Lung (tissue), 12 donors: ENCODE results near the gene ACYP2. TPM values are rescaled to one million over a fixed set of nuclear protein-coding genes. Genes with fewer than 3 reads are reported as not detected.

ENCODE experiments used
- ATAC-seq: fragments of 200-7000 bp; cut with Tn5 transposase; one replicate; pipeline ENCODE4 v1.9.1; 2020; ENCODE audit warnings: moderate number of reproducible peaks; ENCODE audit not compliant: insufficient read depth, low FRiP score
- DNase-seq, 3 donors: peaks; one replicate each; pipeline ENCODE4 v3.0.0-alpha.2; 2013 to 2017
- H3K27ac ChIP-seq, 2 donors: one replicate each; pipeline ENCODE4 v1.5.1; 2013; ENCODE audit warnings: mild to moderate bottlenecking in 2 of 2, moderate library complexity in 2 of 2, control low read depth in 1 of 2, inconsistent platforms in 1 of 2, low read depth in 1 of 2, low read length in 1 of 2
- H3K27me3 ChIP-seq, 3 donors: one replicate each; pipeline ENCODE4 v1.5.1; 2013; ENCODE audit warnings: low read length in 2 of 3; ENCODE audit not compliant: control insufficient read depth in 3 of 3, insufficient read depth in 3 of 3
- H3K36me3 ChIP-seq, 4 donors: one replicate each; pipeline ENCODE4 v1.5.1; 2013; ENCODE audit warnings: low read length in 4 of 4, mild to moderate bottlenecking in 1 of 4, moderate library complexity in 1 of 4; ENCODE audit not compliant: control insufficient read depth in 4 of 4, insufficient read depth in 4 of 4
- H3K4me1 ChIP-seq, 5 donors: one replicate each; pipeline ENCODE4 v1.5.1; 2013; ENCODE audit warnings: low read length in 5 of 5, mild to moderate bottlenecking in 2 of 5, moderate library complexity in 1 of 5; ENCODE audit not compliant: control insufficient read depth in 5 of 5, insufficient read depth in 5 of 5
- H3K4me3 ChIP-seq: one replicate; pipeline ENCODE4 v1.5.1; 2013; ENCODE audit warnings: mild to moderate bottlenecking, control low read depth, moderate library complexity
- H3K9ac ChIP-seq, 2 donors: one replicate each; pipeline ENCODE4 v1.5.1; 2013; ENCODE audit warnings: low read length in 2 of 2, control low read depth in 1 of 2; ENCODE audit not compliant: insufficient read depth in 1 of 2
- H3K9me3 ChIP-seq, 4 donors: one replicate each; pipeline ENCODE4 v1.5.1; 2013; ENCODE audit warnings: low read length in 3 of 4, mild to moderate bottlenecking in 1 of 4, moderate library complexity in 1 of 4; ENCODE audit not compliant: control insufficient read depth in 4 of 4, insufficient read depth in 3 of 4
- CTCF ChIP-seq: IDR thresholded peaks from 2 replicates; pipeline ENCODE4 v1.5.1; 2012; ENCODE audit warnings: mild to moderate bottlenecking; ENCODE audit errors: control extremely low read depth, extremely low read depth
- WGBS, 2 donors: extraction: QIAGEN DNeasy Blood & Tissue Kit; methylation state at CpG; one replicate each; pipeline ENCODE4 v1.1.7; 2013; 5-methylcytosine and 5-hydroxymethylcytosine counted together
- polyA plus RNA-seq, 2 donors: library from polyadenylated mRNA; stranded (reverse); fragments of 200-250 nt; gene quantifications; one replicate each; pipeline ENCODE4 v1.2.1, GENCODE V29; 2013
- total RNA-seq, 2 donors: library from RNA; depleted of rRNA in 1 of 2; stranded (reverse); fragments of >200 nt in 1 of 2; gene quantifications; one replicate each; pipeline ENCODE4 v1.2.1, GENCODE V29; 2014 to 2021
- donor health status: control.
- donor health status: control.
- donor health status: Bipolar disorder and iron deficiency.
- donor health status: healthy.
- donor health status: DM: yes; HTN: yes; CAD: no.

Gene ACYP2
- total and polyA plus RNA-seq, 4 donors = 13.2 to 23.7 (median 18.0) TPM

DNA sequence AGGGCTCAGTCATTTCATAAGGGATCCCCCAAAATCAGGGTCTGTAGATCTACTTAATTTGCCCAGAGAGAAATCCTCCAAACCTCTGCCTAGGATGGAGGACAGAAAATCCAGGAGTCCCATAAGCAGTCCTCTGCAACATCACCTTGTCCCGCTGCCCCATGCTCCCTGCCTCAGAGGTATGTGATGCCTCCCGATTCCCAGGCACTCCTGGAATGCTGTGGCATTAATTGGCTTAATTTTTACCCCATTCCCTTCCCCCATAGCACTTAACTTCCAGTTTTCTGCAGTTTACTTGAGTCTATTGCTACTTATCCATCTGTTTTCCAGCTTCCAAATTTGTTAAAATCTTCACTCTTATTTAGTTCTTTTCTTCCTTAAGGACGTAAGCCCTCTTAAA lies 232.2 kb downstream of the ACYP2 start:
- H3K4me3 ChIP-seq = no peak overlapping the region
- H3K9ac ChIP-seq = no peak overlapping the region
- no peak for TF ChIP-seq CTCF
- no peaks in the 10 kb centered on the region for H3K36me3 ChIP-seq
- no peak overlapping the region for H3K27ac ChIP-seq
- no peak for ATAC-seq
- WGBS, 2 donors = 90 to 97% methylated on average over 3 of the region's 3 CpGs
- DNase-seq = no peak
- peaks cover 0 to 4% (median 0%) of the 10 kb centered on the region in 5 donors for H3K4me1 ChIP-seq
- no peaks in the 10 kb centered on the region for H3K27me3 ChIP-seq
- no peaks in the 10 kb centered on the region for H3K9me3 ChIP-seq

GRCh38 chr2:54348646-54349045 lies 233.2 kb downstream of the ACYP2 start:
- H3K27me3 ChIP-seq = no peaks in the 10 kb centered on the region
- no peak for TF ChIP-seq CTCF
- H3K9me3 ChIP-seq = no peaks in the 10 kb centered on the region
- H3K4me3 ChIP-seq = no peak overlapping the region
- no peaks in the 10 kb centered on the region for H3K36me3 ChIP-seq
- WGBS, 2 donors = 41 to 45% methylated on average over 2 of the region's 2 CpGs
- no peak overlapping the region for H3K27ac ChIP-seq
- no peak overlapping the region for H3K9ac ChIP-seq
- DNase-seq (peak; percentile 54 to 81 (median 70)), ATAC-seq (no peak)
- peaks cover 0 to 4% (median 0%) of the 10 kb centered on the region in 5 donors for H3K4me1 ChIP-seq

- ATAC-seq (no peak), DNase-seq (no peak)
- H3K27me3 ChIP-seq = no peaks in the 10 kb centered on the region
- no peaks in the 10 kb centered on the region for H3K36me3 ChIP-seq
- H3K9ac ChIP-seq = no peak overlapping the region
- H3K4me1 ChIP-seq = peaks cover 0 to 4% (median 0%) of the 10 kb centered on the region in 5 donors
- no peak overlapping the region for H3K4me3 ChIP-seq
- no peak overlapping the region for H3K27ac ChIP-seq
- no peak for TF ChIP-seq CTCF
- no peaks in the 10 kb centered on the region for H3K9me3 ChIP-seq
- WGBS, 2 donors = 57 to 73% methylated on average over 3 of the region's 3 CpGs
These were observed 235.0 kb downstream of the ACYP2 start for GRCh38 chr2:54350426-54350825.

DNA sequence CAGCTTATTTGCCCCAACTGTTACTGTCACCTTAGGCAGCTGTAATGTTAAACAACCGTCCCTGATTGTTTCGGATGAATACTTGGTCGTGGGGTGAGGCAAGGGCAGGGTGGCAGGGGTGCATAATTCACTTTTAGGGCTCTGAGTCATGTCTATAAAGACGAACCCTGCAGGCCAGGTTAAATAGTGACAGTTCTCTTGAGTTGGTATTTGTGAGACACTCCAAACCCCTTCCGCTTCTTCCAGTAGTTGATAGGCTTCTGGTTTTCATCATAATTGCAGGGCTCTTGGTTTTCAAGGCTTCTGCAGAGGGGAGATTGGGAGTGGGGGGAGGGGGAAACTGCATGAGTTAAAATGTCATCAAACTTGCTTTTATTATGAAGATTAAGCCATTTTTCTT lies 237.8 kb downstream of the ACYP2 start:
- Histone ChIP-seq H3K9me3 (no peaks in the 10 kb centered on the region), H3K36me3 (no peaks in the 10 kb centered on the region), H3K27me3 (no peaks in the 10 kb centered on the region), H3K27ac (no peak overlapping the region), H3K9ac (no peak overlapping the region), H3K4me3 (no peak overlapping the region), H3K4me1 (peaks cover 0 to 2% (median 0%) of the 10 kb centered on the region in 5 donors)
- ATAC-seq = no peak
- WGBS, 2 donors = 87 to 93% methylated on average over 5 of the region's 5 CpGs
- no peak for DNase-seq
- no peak for TF ChIP-seq CTCF
